Astrocyte of the cerebellum (primary cell): Measurements from ENCODE around the gene JAKMIP2.

Experiments
- DNase-seq: peaks from one replicate; pipeline ENCODE4 v3.0.0-alpha.2; 2011; ENCODE audit warnings: low read depth
- H3K4me3 ChIP-seq: 2 replicates; pipeline ENCODE4 v1.5.1; 2011; ENCODE audit warnings: mild to moderate bottlenecking, low read depth, low read length, moderate library complexity
- in situ Hi-C: cut with HindIII; loops from 2 replicates; pipeline ENCODE4 v1.10.0; 2017; ENCODE audit warnings: low sequenced_read_pairs
- TF ChIP-seq, protein P1 (sequence below): IDR thresholded peaks from 2 replicates; pipeline ENCODE4 v1.5.1; 2012; ENCODE audit warnings: low read length, low read depth, moderate library complexity, mild to moderate bottlenecking; ENCODE audit errors: missing control alignments

The JAKMIP2 gene

GRCh38 chr5:147671365-147671764 is 111.2 kb downstream of the JAKMIP2 start:
- in situ Hi-C loops: no loop called here
- TF ChIP-seq, protein P1, sequence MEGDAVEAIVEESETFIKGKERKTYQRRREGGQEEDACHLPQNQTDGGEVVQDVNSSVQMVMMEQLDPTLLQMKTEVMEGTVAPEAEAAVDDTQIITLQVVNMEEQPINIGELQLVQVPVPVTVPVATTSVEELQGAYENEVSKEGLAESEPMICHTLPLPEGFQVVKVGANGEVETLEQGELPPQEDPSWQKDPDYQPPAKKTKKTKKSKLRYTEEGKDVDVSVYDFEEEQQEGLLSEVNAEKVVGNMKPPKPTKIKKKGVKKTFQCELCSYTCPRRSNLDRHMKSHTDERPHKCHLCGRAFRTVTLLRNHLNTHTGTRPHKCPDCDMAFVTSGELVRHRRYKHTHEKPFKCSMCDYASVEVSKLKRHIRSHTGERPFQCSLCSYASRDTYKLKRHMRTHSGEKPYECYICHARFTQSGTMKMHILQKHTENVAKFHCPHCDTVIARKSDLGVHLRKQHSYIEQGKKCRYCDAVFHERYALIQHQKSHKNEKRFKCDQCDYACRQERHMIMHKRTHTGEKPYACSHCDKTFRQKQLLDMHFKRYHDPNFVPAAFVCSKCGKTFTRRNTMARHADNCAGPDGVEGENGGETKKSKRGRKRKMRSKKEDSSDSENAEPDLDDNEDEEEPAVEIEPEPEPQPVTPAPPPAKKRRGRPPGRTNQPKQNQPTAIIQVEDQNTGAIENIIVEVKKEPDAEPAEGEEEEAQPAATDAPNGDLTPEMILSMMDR: no peak
- no peak for DNase-seq
- no peak overlapping the region for H3K4me3 ChIP-seq

DNA sequence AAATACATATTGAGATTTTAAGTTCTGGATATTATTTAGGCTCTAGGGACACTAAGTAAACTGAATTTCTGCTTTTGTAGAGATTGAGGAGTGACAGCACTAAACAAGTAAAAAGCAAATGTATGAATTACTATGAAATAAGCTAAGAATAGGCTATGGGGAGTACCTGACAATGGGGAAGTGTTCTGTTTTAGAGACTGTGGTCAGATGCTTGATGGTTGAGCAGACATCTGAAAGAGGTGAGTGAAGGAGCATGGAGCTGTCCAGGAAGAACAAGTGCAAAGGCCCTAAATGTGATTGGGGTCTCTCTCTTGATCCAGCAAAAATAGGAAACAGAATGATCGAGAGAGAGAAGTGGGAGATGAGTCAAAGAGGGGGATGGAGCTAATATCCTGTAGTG is 111.7 kb downstream of the JAKMIP2 start:
- TF ChIP-seq, protein P1: no peak
- in situ Hi-C loops: no loop called here
- H3K4me3 ChIP-seq: no peak overlapping the region
- no peak for DNase-seq

DNA sequence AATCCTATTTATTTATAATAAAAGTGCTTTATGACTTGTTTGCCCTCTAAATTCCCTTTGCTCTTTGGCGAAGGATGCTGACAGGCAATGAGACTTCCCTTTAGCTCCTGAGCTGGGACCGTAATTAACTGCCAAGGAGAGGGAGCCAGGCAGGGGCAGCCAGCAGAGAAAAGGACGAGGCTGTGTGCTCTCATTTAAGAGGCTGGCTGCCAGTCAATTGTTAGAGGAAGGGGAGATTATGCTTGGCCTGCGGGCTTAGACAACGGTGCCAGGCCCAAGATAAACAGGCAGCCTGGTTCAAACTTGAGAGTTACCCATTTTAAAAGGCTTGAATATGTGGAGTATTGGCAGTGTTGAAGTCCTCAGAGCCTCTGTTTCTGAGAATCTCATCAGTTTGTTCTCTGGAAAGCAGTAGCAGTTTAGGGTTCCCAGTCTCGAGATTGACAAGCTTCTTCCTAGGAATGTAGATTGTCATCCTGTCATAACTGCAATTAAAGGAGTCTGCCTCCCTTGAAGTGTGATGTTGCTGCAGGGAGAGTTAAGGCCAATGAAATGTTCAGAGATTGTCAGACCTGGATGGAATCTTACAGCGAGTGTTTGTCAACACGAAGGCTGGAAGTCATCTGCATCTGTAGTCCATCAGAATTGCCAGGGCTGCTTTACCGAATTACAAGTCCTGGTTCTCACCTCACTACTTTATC is 113.2 kb downstream of the JAKMIP2 start:
- H3K4me3 ChIP-seq: no peak overlapping the region
- in situ Hi-C loops: no loop called here
- TF ChIP-seq, protein P1: no peak
- DNase-seq: no peak

- DNase-seq: no peak
- in situ Hi-C loops: no loop called here
Measured at GRCh38 chr5:147668385-147668784, 114.1 kb downstream of the JAKMIP2 start.

DNA sequence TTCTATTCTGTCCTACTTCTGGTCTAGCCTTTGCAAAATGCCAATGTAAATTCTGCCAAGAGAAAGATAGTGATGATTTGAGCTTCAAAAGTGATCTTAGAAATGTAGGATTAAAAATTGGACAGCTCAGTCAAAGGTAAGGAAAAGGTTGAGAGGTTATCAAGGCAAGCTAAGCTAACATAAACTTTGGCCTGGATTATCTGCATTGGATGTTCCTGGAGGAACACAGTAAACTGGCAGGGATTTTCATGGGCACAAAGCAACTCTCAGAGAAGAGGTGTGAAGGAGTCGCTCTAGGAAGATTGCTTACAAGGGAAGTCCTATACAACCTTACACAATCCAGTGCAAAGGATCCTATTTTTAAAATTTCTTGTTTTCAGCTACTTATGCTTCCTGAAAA is 115.2 kb downstream of the JAKMIP2 start:
- TF ChIP-seq, protein P1: no peak
- no peak for DNase-seq
- no peak overlapping the region for H3K4me3 ChIP-seq
- in situ Hi-C loops: no loop called here

More at GRCh38 chr5:147668385-147668784, 114.1 kb downstream of the JAKMIP2 start:
- TF ChIP-seq, protein P1: no peak
- H3K4me3 ChIP-seq: no peak overlapping the region

DNA sequence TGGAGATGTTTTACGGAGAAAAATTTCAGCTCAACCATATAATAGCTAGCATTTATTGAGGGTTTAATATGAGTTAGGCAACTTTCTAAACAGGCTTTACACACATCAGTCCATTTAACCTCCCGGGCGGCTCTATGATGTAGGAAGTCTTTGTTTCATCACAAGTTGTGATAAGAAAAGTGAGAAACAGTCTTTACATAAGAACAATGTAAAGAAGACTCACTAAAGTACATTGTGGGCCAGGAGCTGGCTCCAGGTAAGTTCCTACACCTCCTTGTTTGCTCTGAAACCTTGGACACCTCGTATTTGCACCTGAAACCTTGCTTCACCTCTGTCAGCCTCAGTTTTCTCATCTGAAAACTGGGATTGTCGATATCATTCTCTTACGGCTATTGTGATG is 116.1 kb downstream of the JAKMIP2 start:
- DNase-seq: no peak
- H3K4me3 ChIP-seq: no peak overlapping the region
- TF ChIP-seq, protein P1: no peak
- in situ Hi-C loops: no loop called here

DNA sequence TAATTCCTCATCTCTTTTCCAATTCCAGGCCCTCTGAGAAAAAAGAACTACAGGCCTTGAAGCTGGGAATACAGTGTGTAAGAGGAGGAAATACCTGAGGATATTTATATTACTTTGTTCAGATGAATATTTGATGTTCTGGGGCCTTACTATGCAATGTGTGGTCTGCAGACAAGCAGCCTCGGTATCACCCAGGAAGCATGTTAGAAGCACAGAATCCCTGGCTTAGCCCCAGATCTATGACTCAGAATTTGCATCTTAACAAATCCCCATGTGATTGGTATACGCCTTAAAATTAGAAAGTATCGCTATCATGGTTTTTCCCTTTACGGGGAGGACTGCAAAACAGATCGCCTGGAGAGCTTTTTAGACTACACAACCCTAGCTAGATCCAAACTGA is 121.0 kb downstream of the JAKMIP2 start:
- TF ChIP-seq, protein P1: no peak
- DNase-seq: no peak
- no peak overlapping the region for H3K4me3 ChIP-seq
- in situ Hi-C loops: no loop called here
